GM13976 (cell line): ENCODE measurements around the gene MYOZ2.
"Not testable (repeated sequence)": the region's sequence is repeated elsewhere in the genome, so short reads cannot be mapped to it uniquely, and the experiment has no call there.

Experiments
- DNase-seq: peaks from one replicate; pipeline ENCODE4 v3.0.0; 2012; ENCODE audit warnings: low spot score
- in situ Hi-C: fragments of 300-500 bp; cut with MboI; formaldehyde crosslinking; loops from one replicate; pipeline ENCODE4 v1.12.0; 2022; ENCODE audit warnings: low sequenced_read_pairs, mixed read lengths, inconsistent platforms; ENCODE audit not compliant: unreplicated experiment
- TF ChIP-seq, protein P1 (sequence below): IDR thresholded peaks from 2 replicates; pipeline ENCODE4 v1.5.1; 2012; ENCODE audit warnings: borderline replicate concordance, mild to moderate bottlenecking; ENCODE audit not compliant: insufficient read depth; ENCODE audit errors: extremely low read depth, missing control alignments, control extremely low read depth

MYOZ2 gene

DNA sequence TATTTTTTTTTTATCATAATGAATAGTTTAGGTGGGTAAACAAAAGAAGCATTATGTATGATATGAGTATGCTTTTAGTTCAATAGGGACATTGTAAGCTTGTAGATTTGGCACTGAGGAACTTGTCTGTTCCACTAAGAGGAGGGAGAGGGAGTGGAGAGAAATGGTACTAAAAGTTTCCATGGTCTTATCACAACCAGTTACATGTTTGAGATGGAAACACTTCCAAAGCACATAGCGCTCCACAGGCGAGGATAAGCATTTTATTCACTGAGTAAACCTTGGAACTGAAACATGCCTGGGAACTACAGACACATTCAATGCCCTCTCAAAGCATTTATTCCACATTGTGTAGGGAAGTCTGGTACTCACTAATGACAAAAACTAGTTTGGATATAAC is 15.5 kb downstream of the MYOZ2 start:
- TF ChIP-seq, protein P1, sequence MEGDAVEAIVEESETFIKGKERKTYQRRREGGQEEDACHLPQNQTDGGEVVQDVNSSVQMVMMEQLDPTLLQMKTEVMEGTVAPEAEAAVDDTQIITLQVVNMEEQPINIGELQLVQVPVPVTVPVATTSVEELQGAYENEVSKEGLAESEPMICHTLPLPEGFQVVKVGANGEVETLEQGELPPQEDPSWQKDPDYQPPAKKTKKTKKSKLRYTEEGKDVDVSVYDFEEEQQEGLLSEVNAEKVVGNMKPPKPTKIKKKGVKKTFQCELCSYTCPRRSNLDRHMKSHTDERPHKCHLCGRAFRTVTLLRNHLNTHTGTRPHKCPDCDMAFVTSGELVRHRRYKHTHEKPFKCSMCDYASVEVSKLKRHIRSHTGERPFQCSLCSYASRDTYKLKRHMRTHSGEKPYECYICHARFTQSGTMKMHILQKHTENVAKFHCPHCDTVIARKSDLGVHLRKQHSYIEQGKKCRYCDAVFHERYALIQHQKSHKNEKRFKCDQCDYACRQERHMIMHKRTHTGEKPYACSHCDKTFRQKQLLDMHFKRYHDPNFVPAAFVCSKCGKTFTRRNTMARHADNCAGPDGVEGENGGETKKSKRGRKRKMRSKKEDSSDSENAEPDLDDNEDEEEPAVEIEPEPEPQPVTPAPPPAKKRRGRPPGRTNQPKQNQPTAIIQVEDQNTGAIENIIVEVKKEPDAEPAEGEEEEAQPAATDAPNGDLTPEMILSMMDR = no peak
- in situ Hi-C loops = no loop called here
- DNase-seq = no peak

DNA sequence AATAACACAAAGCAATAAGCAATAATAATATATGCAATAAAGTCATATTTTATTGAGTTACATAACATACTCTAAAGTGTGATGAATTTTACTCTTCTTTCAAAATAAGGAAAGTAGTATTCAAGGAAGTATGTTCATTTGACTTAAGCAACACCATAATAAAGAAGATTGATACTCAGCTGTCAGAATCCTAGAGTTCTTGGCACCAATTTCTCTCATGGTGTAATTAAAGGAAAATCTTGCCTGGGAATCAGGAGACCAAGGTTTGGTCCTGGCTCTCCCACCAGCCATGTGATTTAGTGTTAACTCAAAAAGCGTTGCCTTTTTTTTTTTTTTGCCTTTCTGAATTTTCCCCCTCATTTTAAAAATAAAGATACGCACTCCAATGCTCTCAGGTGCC is 17.1 kb downstream of the MYOZ2 start:
- in situ Hi-C loops = no loop called here
- TF ChIP-seq, protein P1 = no peak
- DNase-seq = no peak

DNA sequence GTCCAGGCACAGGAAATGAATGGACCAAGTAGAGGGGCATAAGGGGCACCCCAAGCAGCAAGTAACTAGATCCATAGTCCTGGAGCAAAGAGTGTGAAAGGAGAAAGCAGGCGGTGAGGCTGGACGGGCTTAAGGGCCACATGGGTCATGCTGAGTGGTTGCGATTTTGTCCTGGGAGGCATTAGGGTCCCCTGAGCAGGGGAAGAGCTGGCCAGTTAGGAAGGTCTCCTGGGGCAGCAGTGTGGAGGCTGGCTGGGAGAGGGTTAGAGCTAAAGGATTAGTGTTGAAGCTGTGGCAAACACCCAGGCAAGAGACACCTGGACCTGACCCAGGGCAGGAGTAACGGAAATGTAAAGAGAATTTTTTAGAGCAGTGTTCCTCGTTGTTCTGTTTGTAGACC is 26.5 kb downstream of the MYOZ2 start:
- TF ChIP-seq, protein P1 = no peak
- DNase-seq = no peak
- in situ Hi-C loops = no loop called here

DNA sequence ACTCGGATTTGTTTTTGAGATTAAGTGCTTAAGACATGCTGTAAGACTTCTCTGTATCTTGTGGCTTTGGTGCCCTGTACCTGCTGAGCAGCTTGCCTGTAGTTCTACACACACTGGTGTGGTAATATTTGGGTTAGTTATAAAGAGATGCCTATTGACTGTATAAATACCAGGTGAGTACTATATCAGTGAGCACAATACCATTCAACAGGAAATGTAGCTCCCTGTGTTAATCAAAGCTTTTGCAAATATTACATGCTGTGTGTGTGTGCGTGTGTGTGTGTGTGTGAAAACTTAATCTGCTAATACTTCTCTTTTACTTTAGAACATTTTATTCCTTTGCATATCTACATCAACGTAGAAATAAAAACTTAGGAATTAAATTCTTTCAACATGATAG is 30.1 kb downstream of the MYOZ2 start:
- DNase-seq = no peak
- TF ChIP-seq, protein P1 = no peak

DNA sequence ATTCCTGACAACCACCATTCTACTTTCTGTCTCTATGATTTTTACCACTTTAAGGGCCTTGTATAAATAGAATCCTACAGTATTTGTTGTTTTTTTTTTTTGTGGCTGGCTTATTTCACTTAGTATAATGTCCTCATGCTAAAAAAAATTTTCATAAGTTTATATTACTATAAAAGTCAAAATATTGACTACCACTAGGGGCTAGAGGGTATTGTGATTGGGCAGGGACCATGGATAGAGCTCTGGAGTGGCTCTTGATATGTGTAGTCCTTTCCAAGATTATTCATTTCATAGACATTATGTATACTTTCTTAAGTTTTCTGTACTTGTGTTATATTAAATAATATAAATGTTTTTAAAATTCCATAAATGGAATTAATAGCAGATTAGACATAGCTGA is 34.6 kb downstream of the MYOZ2 start:
- TF ChIP-seq, protein P1 = no peak
- in situ Hi-C loops = no loop called here
- DNase-seq = no peak

More for the DNA sequence above, 30.1 kb downstream of the MYOZ2 start:
- in situ Hi-C loops = no loop called here

DNA sequence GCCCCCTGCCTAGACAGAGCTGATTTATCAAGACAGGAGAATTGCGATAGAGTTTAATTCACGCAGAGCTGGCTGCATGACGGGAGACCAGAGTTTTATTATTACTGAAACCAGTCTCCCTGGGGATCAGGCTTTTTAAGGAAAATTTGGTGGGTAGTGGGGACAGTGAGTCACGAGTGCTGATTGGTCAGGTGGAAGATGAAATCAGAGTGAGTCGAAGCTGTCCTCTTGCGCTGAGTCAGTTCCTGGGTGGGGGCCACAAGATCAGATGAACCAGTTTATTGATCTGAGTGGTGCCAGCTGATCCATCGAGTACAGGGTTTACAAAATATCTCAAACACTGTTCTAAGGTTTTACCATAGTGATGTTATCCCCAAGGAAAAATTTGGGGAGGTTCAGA is 36.6 kb downstream of the MYOZ2 start:
- TF ChIP-seq, protein P1 = no peak
- in situ Hi-C loops = no loop called here
- no peak for DNase-seq

DNA sequence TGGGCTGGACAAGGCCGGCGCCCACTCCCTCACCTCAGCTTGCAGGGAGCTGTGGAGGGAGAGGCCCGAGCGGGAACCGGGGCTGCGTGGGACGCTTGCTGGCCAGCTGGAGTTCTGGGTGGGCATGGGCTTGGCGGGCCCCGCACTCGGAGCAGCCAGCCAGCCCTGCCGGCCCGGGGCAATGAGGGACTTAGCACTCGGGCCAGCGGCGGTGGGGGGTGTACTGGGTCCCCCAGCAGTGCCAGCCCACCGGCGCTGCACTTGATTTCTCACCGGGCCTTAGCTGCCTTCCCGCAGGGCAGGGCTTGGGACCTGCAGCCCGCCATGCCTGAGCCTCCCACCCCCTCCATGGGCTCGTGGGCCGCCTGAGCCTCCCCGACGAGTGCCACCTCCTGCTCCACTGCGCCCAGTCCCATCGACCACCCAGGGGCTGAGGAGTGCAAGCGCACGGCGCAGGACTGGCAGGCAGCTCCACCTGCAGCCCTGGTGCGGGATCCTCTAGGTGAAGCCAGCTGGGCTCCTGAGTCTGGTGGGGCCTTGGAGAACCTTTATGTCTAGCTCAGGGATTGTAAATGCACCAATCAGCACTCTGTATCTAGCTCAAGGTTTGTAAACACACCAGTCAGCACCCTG is 38.2 kb downstream of the MYOZ2 start:
- DNase-seq, in situ Hi-C loops: not testable (repeated sequence)
